Ascending aorta (tissue), 2 donors: ENCODE results near the gene GPR55. TPM values are rescaled to one million over a fixed set of nuclear protein-coding genes. Genes with fewer than 3 reads are reported as not detected.

Experiments
- DNase-seq, 2 donors: peaks; one replicate each; pipeline ENCODE4 v3.0.0-alpha.2; 2019; ENCODE audit warnings: low spot score in 2 of 2
- H3K27ac ChIP-seq, 2 donors: fragments of 200-600 bp; sonication (generic); one replicate each; pipeline ENCODE4 v1.5.1; 2016 to 2017; ENCODE audit warnings: mild to moderate bottlenecking in 1 of 2
- H3K27me3 ChIP-seq: fragments of 200-600 bp; sonication (generic); one replicate; pipeline ENCODE4 v1.5.1; 2017
- H3K36me3 ChIP-seq, 2 donors: fragments of 200-600 bp; sonication (generic); one replicate each; pipeline ENCODE4 v1.5.1; 2016
- H3K4me1 ChIP-seq, 2 donors: fragments of 200-600 bp; sonication (generic); one replicate each; pipeline ENCODE4 v1.5.1; 2016 to 2017; ENCODE audit warnings: mild to moderate bottlenecking in 1 of 2
- H3K4me3 ChIP-seq, 2 donors: fragments of 200-600 bp; sonication (generic); one replicate each; pipeline ENCODE4 v1.5.1; 2016 to 2017; ENCODE audit warnings: mild to moderate bottlenecking in 1 of 2
- H3K9me3 ChIP-seq, 2 donors: fragments of 200-600 bp; sonication (generic); one replicate each; pipeline ENCODE4 v1.5.1; 2016
- CTCF ChIP-seq, 3 experiments: fragments of 200-600 bp in 2 of 3; fragments of 450-650 bp in 1 of 3; sonication (generic) in 2 of 3; IDR thresholded peaks; one replicate each; pipeline ENCODE4 v1.5.1; 2016 to 2019; ENCODE audit warnings: antibody characterized with exemption in 3 of 3, mild to moderate bottlenecking in 1 of 3, moderate library complexity in 1 of 3
- intact Hi-C: fragments of 100-400 bp; cut with DNase I; formaldehyde crosslinking; loops from one replicate; pipeline ENCODE4 v1.15.1; 2023
- total RNA-seq: library from RNA; depleted of rRNA; stranded (reverse); fragments of >200 nt; gene quantifications from one replicate; pipeline ENCODE4 v1.1.0, GENCODE V29; 2016

GPR55 gene
- total RNA-seq, 1 donor from 2014 or later: not detected

- no peaks in the 10 kb centered on the region for H3K27me3 ChIP-seq
- peak in 1 of 2 donors; percentile 56 for DNase-seq
- H3K27ac ChIP-seq: no peak overlapping the region
- peaks cover 13 to 25% of the 10 kb centered on the region in 2 donors for H3K36me3 ChIP-seq
- no peaks in the 10 kb centered on the region for H3K9me3 ChIP-seq
- TF ChIP-seq CTCF (IDR thresholded peaks at IDR 0.05): no peak
- no peak overlapping the region for H3K4me3 ChIP-seq
- intact Hi-C loops: no loop called here
- H3K4me1 ChIP-seq: no peaks in the 10 kb centered on the region
These were observed 46.3 kb downstream of the GPR55 start for GRCh38 chr2:230878599-230879188.

GRCh38 chr2:230877759-230878598 is 47.1 kb downstream of the GPR55 start:
- H3K9me3 ChIP-seq: no peaks in the 10 kb centered on the region
- H3K36me3 ChIP-seq: peaks cover 13 to 25% of the 10 kb centered on the region in 2 donors
- intact Hi-C loops: no loop called here
- peak in 1 of 2 donors; percentile 53 for DNase-seq
- H3K4me3 ChIP-seq: no peak overlapping the region
- no peaks in the 10 kb centered on the region for H3K4me1 ChIP-seq
- no peaks in the 10 kb centered on the region for H3K27me3 ChIP-seq
- TF ChIP-seq CTCF (IDR thresholded peaks at IDR 0.05): no peak
- no peak overlapping the region for H3K27ac ChIP-seq

DNA sequence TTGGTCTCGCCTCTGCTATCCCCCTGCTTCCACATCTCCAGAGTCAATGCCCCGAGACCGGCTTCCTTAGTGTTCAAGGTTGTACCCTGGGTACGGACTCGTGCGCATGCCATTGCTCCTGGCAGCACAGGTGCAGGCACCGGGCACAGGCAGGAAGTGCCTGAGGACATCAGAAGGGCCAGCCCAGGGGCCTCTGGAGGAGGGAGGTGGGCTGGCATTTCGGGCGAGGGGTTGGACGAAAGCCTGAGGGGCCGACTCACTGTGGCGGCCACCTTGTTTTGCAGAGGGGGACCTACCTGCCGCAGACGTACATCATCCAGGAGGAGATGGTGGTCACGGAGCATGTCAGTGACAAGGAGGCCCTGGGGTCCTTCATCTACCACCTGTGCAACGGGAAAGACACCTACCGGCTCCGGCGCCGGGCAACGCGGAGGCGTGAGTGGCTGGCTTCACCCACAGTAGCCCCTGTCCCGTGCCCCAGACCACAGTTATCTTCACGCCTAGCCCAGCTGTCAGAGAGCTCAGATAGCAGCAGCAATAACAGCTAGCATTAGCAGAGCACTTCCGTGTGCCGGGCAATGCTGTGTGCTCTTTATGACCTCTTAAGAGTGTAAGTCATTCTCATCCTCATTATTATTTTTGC is 47.8 kb downstream of the GPR55 start:
- H3K4me1 ChIP-seq: peaks cover 0 to 3% of the 10 kb centered on the region in 2 donors
- no peak for TF ChIP-seq CTCF (IDR thresholded peaks at IDR 0.05)
- intact Hi-C loops: no loop called here
- no peak overlapping the region for H3K27ac ChIP-seq
- peaks cover 13 to 25% of the 10 kb centered on the region in 2 donors for H3K36me3 ChIP-seq
- no peaks in the 10 kb centered on the region for H3K27me3 ChIP-seq
- peak in 1 of 2 donors; percentile 60 for DNase-seq
- no peak overlapping the region for H3K4me3 ChIP-seq
- no peaks in the 10 kb centered on the region for H3K9me3 ChIP-seq

GRCh38 chr2:230875347-230876315 is 49.4 kb downstream of the GPR55 start:
- H3K27ac ChIP-seq: no peak overlapping the region
- H3K27me3 ChIP-seq: no peaks in the 10 kb centered on the region
- DNase-seq: peak in 1 of 2 donors; percentile 42
- H3K9me3 ChIP-seq: no peaks in the 10 kb centered on the region
- intact Hi-C loops: no loop called here
- no peak for TF ChIP-seq CTCF (IDR thresholded peaks at IDR 0.05)
- H3K36me3 ChIP-seq: peaks cover 13 to 25% of the 10 kb centered on the region in 2 donors
- H3K4me3 ChIP-seq: no peak overlapping the region
- peaks cover 0 to 11% of the 10 kb centered on the region in 2 donors for H3K4me1 ChIP-seq

GRCh38 chr2:230874876-230875275 is 50.2 kb downstream of the GPR55 start:
- Histone ChIP-seq H3K9me3 (no peaks in the 10 kb centered on the region), H3K4me1 (peaks cover 0 to 16% of the 10 kb centered on the region in 2 donors), H3K36me3 (peaks cover 13 to 25% of the 10 kb centered on the region in 2 donors), H3K27me3 (no peaks in the 10 kb centered on the region), H3K4me3 (no peak overlapping the region), H3K27ac (no peak overlapping the region)
- TF ChIP-seq CTCF (IDR thresholded peaks at IDR 0.05): no peak
- DNase-seq: peak in 1 of 2 donors; percentile 33
- intact Hi-C loops: no loop called here
